Activated T-cell treated with anti-CD3 and anti-CD28 coated beads, Interleukin-2, amount 50 U/mL, for 1 hour (primary cell): ENCODE results near the gene FBXL22.
A peak's percentile ranks its signal among the peaks of the same experiment; 100 is the strongest.
"Not testable (repeated sequence)": the region's sequence is repeated elsewhere in the genome, so short reads cannot be mapped to it uniquely, and the experiment has no call there.

Source experiments
- DNase-seq: peaks from one replicate; pipeline ENCODE4 v3.0.0-alpha.2; 2020

Gene FBXL22

GRCh38 chr15:63595065-63595464, 2.1 kb upstream of the FBXL22 start:
- DNase-seq: no peak

- DNase-seq: no peak
These were observed 1.5 kb upstream of the FBXL22 start for GRCh38 chr15:63595688-63596087.

- no peak for DNase-seq
These were observed 530 bp upstream of the FBXL22 start for GRCh38 chr15:63596676-63597037.

DNA sequence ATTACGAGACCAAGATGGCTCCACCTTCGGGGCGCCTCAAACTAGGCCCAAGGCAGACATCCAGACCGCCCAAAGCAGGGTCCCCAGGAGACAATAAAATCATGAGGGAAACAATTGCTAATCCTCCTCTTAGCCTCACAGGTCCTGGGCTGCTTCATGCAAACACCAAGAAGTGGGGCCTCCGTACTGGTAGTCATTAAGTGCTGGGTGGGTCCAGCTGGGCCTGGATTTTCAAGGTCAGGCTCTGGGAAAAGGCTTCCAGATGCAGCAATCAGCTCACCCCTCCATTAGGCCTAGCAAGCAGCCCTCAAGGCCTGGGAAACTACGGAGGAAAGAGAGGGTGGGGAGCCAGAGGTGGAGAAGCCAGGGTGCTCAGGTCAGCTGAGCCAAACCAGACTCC, 634 bp downstream of the FBXL22 start:
- DNase-seq: no peak

- no peak for DNase-seq
These were observed 1.6 kb downstream of the FBXL22 start for GRCh38 chr15:63598473-63599400.

DNA sequence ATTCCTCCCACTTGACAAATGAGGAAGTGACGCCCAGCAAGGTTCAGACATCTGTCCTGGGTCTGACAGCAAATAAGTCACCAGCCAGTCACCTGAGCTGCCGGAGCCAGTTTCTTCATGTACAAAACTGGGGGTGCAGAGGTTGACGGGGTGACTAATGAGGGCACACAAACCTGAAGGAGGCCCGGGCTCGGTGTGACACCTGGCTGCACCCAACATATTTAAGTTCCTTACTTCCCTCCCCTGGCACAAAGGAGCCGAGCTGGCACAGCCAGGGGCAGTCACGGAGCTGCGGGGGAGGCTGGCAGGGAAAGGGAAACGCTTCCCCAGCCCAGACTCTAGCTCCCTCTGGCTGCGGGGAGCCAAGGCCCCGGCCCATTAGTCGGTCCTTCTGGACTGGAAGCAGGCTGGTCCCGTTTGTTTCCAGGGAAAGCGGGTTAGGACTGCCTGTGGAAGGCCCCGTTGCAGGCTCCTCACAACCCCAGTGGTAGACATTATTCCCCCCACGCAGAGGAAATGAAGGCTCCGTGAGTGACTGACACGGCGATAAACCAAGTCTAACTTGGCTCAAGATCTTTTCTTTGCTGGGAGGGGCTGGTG, 2.3 kb downstream of the FBXL22 start:
- DNase-seq: peak; percentile 54

DNA sequence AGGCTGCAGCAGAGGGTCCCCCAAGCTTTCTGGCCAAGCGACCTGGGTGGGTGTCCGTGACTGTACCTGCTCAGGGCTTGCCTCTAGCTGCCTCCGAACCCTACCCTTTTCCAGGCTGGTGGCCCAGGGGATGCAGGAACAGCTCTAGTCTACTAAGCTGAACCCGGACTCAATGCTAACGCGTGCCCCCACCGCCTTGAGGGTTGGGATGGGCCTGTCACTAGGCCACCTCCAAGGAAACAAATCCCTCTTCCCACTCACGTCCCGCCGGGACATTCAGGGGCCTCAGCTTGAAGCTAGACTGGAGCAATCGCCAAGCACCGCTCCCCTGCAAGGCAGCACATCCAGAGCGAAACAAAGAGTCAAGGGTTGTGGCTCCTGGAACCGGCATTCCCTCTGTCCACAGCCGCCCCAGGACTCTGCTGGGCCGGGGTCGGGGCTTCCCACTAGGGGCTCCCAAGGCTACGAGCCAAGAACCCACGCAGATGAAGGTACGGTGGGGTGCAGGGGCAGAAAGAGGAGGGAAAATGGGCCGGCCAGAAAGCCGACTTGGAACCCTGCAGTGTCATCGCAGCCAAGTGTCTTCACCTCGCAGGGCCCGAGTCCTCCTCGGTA, 2.9 kb downstream of the FBXL22 start:
- peak; percentile 50 for DNase-seq

DNA sequence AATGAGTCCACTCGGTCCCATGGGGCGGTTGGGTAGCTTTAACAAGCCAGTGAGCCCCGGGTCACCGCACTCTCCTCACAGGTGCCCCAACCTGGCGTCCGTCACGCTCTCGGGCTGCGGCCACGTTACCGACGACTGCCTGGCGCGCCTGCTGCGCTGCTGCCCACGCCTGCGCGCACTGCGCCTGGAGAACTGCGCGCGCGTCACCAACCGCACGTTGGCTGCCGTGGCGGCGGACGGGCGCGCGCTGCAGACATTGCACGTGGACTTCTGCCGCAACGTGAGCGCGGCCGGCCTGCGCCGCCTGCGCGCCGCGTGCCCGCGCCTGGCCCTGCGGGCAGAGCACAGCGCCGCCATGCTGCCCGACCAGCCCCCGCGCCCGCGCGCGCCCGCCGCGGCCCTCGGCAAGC, 3.4 kb downstream of the FBXL22 start:
- peak; percentile 91 for DNase-seq

GRCh38 chr15:63601026-63601703, 4.0 kb downstream of the FBXL22 start:
- DNase-seq: peak; percentile 56

GRCh38 chr15:63601704-63602185, 4.6 kb downstream of the FBXL22 start:
- DNase-seq: no peak

DNA sequence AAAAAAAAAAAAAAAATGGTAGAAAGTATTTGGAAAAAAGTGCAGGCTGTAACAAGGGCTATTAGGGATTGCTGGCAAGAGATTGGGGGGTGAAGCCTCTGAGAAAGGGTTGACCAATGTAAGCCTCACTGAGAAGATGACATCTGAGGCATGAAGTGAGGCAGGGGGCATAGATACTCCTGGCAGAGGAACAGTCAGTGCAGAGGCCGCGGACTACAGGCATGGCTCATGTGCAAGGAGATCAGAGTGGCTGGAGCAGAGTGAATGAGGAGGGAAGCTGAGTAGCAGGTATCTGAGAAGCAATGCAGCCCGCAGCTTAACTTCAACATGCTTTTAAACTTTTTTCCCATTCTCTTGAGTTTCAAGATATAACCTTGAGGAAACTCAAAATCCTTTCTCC, 5.4 kb downstream of the FBXL22 start:
- no peak for DNase-seq

- DNase-seq: no peak
These were observed 6.3 kb downstream of the FBXL22 start for GRCh38 chr15:63603516-63603915.

DNA sequence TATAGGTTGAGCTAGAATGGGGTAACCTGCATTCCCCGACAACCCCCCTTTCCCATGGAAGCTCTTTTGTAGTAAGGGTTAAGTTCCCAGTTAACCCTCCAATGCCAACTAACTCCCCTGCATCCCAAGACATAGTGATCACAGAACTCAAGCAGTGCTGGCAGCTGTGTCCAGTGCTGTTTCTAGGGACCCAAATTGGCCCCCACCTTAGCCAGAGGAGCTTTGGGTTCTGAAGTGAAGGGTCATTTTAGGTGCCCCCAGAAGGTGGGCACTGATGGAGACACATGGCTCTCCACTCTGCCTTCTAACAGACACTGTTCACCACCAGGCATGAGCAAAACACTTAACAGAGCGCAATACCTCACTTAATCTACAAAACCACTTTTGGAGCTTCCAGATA, 7.1 kb downstream of the FBXL22 start:
- no peak for DNase-seq

- DNase-seq: no peak
These were observed 7.8 kb downstream of the FBXL22 start for GRCh38 chr15:63605036-63605435.

- peak; percentile 57 for DNase-seq
These were observed 8.6 kb downstream of the FBXL22 start for GRCh38 chr15:63605816-63606215.

DNA sequence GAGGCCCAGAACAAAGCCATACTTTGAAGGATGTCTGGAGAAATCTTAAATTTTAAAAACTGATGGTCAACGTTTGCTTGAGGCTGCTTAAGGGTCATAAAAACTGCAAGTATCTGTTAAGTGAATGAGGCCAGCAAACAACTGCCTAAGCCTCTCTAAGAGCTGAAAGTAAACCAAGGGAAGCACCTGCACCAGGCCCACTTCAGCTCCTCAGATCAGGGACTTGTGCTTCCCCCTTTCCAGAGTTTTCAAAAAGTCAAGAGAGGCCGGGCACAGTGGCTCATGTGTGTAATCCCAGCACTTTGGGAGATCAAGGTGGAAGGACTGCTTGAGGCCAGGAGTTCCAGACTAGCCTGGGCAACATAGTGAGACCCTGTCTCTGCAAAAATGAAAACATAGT, 9.1 kb downstream of the FBXL22 start:
- no peak for DNase-seq

DNA sequence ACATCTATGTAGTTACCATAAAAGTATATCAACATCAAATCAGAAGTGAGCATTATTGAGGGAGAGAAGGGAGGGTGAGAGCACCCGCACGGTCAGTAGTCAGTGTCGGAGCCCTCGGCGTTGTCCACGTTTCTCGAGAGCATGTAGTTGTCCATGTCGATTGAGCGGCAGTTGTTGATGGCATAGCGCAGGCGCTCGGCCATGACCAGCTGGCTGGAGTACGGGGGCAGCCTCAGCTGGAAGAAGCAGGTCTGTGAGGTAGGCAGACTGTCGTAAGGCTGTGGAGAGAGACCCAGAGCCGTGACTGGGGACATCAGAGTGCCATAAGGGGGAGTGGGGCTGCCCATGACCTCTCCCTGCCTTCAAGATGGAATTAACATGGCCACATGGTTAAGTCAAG, 11.8 kb downstream of the FBXL22 start:
- DNase-seq: no peak

- no peak for DNase-seq
These were observed 12.3 kb downstream of the FBXL22 start for GRCh38 chr15:63609448-63609847.

DNA sequence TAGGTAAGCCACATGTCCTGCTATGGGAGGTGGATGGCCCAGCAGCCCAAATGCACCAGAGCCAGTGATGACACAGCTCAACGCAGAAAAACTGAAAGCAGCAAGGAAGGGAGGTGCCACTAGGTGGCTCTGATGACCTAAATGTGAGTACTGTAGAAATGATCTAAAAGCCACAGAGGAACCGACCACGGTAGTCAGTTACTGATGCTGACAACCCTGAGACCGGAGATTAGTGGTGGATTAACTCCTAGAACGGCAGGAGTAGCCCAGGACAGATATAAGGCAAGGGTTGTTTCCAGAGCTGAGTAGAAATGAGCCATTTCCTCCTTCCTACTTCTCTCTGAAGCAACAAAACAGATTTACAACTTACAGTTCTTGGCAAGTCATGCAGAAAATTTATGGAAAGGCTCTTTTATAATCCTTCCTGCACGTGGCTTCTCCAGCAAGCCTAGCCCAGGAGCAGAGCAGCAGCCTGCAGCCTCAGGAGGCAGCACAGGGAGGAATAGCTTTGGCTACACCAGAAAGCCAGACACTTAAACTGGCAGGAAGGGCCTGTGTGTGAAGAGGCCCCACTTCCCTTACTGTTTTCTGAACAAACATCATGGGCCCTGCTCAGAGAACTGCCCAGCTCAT, 13.1 kb downstream of the FBXL22 start:
- DNase-seq: peak; percentile 70

DNA sequence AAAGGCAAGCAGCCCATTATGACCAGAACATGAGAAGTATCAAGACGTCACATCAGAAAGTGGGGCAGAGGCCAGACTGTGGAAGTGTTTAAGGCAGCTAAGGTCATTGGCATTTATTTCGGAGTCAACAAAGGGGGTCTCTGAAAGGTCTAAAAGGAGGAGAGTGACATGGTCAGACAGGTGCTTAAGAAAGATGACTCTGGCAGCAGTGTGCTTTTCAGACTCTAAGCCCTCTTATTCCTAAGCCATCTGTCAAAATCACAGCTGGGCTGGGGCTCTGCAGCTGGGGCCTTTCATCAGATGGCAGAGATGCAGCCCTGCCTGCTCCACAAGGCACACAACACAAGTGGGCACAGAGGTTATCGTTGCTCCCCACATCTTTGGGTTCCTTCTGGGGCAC, 14.0 kb downstream of the FBXL22 start:
- no peak for DNase-seq

GRCh38 chr15:63612300-63612699, 15.1 kb downstream of the FBXL22 start:
- no peak for DNase-seq

DNA sequence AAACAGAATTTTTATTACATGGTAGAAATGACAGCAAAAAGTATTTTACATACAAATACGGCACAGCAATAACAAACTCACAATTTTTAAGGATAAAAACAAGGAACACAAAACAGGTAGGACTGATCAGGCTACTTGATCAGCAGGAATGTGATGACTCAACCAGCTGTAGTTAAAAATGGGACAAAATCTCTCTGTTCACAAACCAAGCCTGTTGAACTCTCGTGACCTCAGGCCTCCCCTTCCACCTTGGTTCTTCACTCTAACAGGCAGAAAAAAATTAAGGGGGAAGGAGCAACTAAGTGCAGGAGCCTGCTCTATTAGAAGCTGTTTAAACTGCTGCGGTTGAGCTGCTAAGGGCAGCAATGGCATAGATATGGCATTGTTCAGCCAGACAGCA, 18.7 kb downstream of the FBXL22 start:
- DNase-seq: no peak

GRCh38 chr15:63617147-63617546, 20.0 kb downstream of the FBXL22 start:
- DNase-seq: not testable (repeated sequence)
